Measurements from ENCODE around the gene EID3.
"Not testable (repeated sequence)": the region's sequence is repeated elsewhere in the genome, so short reads cannot be mapped to it uniquely, and the experiment has no call there.

The EID3 gene

DNA sequence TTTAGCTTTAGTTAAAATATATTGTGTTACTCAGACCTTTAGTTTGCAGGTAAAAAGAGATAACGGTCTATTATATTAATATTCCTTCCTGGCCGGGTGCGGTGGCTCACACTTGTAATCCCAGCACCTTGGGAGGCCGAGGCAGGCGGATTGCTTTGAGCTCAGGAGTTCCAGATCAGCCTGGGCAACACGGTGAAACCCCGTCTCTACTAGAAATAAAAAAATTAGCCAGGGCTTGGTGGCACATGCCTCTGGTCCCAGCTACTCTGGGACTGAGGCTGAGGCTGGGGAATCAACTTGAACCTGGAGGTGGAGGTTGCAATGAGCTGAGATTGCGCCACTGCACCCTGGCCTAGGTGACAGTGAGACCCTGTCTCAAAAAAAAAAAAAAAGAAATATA lies 13.2 kb upstream of the EID3 start:
- DNase-seq (ENCODE audit: low spot score), result no peak

DNA sequence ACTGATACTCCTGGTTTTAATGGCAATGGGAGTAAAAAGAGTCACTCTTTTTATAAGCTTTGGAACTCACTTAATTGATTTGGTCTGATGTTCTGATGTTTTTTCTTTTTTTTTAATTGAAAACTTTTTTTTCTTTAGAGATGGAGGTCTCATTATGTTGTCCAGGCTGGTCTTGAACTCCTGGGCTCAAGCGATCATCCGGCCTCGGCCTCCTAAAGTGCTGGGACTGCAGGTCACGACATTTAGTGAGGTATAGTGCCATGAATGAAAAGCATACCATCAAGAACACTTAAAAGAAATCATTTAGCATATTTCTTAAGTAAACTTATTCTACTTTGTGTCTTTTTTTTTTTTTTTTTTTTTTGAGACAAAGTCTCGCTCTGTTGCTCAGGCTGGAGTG lies 12.7 kb upstream of the EID3 start:
- no peak for DNase-seq (ENCODE audit: low spot score)

DNA sequence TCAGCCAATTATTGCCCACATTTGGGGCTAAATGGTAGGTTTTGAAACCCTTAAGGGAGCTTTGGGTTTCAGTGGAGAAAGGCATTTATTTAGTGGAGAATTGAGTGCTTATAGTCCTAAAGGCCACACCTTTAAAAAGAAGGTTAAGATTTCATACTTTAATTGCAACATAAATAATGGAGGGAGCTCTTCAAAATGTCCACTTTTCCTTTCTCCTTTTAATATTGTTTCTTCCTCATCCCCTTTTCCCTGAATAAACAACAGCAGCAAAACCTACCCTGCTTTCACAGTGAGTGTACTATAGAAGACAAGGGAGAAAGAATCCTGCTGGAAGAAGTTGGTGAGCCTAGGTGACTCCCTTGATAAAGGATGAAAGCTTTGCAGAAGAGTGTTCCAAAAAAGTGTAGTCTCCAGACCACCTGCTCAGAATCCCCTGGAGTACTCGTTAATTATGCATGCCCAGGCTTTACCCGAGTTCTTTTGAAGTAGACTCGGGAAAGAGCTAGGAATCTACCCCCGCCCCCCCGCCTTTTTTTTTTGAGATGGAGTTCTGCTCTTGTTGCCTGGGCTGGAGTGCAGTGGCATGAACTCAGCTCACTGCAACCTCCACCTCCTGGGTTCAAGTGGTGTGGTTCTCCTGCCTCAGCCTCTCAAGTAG lies 11.5 kb upstream of the EID3 start:
- DNase-seq (ENCODE audit: low spot score), result no peak

DNA sequence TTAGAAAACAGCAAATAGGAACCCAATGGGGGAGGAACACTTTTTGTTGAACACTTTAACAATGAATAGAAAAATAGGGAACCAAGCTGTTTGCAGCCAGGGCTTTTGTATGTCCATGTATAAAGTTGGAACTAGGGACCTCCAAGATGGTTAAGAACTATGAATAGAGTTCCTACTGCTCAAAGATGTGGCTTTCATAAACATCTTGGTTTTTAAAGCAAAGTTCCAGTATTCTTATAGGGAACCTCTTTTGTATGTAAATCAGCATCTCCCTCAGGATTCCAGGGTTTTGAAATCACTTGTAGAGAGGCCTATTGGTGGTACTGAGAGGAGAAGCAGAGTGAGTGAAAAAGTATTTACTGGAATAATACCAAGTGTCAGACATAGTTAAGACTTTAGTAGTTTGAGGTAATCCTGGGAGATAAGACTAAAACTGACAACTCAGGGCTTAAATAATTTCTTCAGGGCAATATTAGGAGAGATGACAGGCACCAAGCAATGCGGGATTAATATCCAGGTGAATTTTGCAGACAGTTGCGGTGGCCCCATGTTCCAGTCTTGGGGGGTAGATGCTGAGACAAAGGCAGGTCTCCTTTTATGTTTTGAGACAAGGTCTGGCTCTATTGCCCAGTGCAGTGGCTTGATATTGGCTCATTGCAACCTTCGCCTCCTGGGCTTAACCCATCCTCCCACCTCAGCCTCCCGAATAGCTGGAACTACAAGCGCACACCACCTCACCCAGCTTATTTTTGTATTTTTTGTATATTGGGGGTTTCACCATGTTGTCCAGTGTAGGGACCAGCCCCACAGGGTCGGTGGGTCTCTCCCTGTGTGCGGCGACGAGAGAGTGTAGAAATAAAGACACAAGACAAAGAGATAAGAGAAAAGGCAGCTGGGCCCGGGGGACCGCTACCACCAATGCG lies 10.4 kb upstream of the EID3 start:
- no peak for DNase-seq (ENCODE audit: low spot score)

DNA sequence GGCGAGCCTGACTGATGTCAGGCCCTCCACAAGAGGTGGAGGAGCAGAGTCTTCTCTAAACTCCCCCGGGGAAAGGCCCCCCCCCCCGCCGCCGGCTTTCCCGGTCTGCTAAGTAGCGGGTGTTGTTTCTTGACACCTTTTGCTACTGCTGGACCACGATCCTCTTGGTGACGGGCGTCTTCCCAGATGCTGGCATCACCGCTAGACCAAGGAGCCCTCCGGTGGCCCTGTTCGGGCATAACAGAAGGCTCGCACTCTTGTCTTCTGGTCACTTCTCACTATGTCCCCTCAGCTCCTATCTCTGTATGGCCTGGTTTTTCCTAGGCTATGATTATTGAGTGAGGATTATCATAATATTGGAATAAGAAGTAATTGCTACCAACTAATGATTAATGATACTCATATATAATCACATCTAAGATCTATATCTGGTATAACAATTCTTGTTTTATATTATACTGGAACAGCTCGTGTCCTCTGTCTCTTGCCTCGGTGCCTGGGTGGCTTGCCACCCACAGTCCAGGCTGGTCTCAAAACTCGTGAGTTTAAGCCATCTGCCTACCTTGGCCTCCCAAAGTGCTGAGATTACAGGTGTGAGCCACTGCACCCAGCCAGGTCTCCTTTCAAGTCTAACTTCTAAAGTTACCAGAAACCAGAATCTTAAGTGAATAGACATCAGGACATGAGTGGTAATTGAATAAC lies 9.2 kb upstream of the EID3 start:
- DNase-seq (ENCODE audit: low spot score), result not testable (repeated sequence)

DNA sequence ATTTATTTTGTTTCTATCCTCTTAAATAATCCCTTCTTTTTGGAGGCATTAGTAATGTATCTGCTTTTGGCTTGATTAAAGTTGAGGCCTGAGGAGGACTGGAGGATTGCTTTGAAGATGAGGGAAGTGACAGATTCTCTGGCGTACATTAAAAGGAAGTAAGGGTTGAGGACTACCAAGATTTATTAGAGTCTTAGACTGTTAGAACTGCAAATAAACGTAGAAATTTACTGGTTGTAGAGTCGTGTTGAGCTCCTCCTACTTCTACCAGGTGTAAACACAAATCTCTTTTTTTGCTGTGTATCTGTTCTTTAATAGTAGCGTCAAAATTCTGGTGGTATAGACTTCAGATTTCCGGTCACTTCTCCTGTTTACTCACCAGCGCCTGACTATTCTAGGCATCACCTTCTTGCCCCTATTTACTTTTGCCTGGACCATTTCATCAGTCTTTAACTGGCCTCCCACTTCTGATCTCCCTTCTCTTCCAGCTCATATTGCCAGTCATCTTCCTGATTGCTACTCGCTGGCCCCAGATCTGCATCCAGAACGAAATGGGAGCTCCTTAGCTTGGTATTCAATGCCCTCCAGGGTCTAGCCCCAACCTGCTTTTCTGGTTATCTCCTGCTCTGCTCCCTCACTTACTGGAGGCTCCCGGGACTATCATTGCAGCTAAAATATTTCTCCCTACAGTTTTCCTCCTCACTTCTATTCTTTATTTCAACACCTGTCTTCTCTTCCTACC lies 8.4 kb upstream of the EID3 start:
- DNase-seq (ENCODE audit: low spot score), result no peak

DNA sequence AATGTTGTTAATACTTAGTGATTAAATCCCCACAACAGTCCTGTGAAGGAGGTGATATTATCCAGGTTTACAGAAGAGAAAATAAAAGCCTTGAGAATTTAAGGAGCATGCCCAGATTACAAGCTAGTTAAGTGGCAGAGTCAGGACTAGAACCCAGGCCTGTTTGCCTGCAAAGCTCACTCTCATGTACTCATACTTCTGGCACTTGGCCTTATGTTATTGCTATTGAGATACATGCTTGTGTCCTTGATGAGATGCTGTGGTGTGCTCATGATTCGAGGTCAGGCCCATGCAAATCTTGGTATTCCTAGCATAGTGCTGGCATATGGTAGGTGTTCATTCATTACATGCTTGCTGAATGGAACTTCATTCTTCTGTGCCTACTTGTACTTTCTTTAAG lies 7.6 kb upstream of the EID3 start:
- no peak for DNase-seq (ENCODE audit: low spot score)

DNA sequence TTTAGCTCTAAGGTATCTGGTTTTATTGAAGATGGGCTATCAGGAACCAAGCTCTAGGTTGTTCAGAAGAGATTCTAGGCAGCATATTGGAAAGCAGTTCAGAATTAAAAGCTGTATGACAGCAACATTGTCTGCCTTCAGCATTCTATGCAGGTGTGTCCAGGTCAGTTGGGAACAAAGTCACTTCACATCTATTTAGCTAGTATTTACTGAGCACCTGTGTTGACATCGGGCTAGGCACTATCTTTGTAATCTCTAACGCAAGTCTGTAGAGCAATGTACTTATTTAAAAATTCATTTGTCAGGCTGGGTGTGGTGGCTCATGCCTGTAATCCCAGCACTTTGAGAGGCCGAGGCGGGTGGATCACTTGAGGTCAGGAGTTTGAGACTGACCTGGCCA lies 6.8 kb upstream of the EID3 start:
- no peak for DNase-seq (ENCODE audit: low spot score)

DNA sequence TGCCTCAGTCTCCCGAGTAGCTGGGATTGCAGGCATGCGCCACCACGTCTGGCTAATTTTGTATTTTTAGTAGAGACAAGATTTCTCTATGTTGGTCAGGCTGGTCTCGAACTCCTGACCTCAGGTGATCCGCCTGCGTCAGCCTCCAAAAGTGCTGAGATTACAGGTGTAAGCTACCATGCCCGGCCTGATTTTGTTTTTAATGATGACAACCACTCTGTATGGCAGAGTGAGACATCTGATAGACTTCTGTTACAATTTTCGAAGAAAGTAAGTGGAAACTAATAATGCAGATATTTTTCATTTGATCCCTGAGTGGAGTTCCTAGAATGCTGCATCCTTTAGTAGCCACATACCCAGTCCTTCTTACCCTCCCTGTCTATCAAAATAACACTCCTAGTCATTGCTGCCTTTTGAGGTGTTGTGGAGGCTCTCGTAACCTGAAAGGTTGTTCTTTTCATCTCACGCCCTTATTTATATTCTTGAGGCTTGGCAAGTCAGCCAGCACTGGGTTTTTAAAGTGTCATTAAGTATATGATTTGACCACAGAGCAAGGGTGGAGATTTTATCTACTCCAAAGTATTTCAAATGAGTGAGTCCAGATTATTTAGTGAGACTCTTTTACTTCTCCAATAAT lies 5.9 kb upstream of the EID3 start:
- no peak for DNase-seq (ENCODE audit: low spot score)

DNA sequence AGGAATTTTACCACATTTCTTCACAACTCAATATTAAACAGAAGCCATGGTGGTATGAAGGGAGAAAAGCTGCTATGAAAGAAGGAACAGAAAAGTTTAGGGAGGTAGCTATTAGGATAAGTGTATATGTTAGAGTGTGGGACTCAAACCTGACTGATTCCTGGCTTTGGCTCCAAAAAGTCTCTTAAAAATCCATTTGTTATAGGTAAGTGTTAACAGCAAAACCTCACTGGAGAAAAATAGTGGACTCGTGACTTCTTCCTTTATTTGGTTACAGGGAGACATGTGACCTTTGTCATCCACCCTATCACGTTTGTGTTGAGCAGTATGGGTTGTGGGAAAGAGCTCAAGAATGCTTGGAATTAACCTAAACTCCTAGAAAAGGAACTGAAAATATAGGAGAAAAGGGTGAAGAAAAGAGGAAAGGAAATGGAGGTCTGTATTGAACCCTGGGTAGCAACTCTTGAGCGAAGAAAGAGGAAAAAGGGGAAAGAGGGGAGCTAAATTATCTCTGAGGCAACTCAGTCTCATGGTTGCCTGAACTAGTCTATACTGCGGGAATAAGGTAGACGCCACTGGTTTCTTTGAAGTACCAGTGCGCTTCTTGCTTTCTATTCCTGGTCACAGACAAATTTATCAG lies 3.6 kb upstream of the EID3 start:
- no peak for DNase-seq (ENCODE audit: low spot score)

DNA sequence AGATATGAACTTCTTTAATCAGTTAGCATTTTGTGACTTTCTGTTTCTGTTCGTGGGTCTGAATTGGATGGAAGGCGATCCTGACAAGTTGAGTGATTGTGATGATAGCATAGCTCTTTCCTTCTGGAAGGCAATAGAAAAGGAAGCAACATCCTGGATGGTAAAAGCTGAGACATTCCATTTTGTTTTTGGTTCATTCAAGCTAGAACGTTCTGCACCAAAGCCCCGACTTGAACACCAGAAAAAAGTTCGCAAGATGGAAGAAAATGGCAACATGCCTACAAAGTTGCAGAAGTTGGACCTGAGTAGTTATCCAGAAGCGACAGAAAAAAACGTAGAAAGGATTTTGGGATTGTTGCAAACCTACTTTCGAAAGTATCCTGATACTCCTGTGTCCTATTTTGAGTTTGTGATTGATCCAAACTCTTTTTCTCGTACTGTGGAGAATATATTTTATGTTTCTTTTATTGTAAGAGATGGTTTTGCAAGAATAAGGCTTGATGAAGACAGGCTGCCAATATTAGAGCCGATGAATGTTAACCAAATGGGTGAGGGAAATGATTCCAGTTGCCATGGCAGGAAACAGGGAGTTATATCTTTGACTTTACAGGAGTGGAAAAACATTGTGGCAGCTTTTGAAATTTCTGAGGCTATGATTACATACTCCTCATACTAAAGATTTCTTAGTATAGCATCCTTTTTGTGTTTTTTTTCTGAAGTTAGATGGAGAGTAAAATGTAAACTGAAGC lies 896 bp downstream of the EID3 start:
- DNase-seq (ENCODE audit: low spot score), result no peak

DNA sequence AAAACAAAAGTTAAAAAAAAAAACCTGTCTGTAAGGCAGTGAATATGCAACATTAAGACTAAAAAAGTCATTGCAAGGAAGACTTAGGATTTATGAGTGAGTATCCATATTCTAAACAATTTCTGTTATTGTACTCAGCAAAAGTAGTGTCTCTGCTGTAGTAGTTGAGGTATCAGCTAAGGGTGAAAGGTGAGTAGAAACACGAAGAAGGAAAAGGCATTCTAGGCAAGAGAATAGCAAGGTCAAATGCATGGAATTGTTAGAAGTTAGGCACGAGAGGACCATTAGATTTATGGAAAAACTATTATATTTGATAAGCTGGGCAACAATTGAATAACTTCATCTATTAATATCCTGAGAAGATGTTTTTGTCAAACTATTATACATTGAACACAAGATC lies 1.8 kb downstream of the EID3 start:
- DNase-seq (ENCODE audit: low spot score), result no peak

DNA sequence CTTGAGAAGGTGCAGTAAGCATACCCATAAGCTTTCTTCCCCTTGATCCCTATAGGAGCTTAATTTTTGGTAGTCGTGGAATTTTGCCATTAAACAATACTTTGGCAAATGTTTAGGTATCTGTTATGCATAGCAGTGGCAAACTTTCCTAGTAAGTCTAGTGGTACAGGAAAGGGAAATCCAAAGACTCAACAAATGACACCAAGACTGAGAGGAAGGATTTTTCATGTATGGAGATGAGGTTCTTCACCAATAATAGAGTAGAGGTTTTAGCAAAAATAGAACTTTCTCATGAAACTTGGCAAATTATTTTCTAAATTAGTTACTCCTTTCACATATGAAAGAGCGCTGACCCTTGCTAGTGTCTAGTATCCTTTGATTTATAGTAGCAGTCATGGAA lies 2.8 kb downstream of the EID3 start:
- DNase-seq (ENCODE audit: low spot score), result no peak

DNA sequence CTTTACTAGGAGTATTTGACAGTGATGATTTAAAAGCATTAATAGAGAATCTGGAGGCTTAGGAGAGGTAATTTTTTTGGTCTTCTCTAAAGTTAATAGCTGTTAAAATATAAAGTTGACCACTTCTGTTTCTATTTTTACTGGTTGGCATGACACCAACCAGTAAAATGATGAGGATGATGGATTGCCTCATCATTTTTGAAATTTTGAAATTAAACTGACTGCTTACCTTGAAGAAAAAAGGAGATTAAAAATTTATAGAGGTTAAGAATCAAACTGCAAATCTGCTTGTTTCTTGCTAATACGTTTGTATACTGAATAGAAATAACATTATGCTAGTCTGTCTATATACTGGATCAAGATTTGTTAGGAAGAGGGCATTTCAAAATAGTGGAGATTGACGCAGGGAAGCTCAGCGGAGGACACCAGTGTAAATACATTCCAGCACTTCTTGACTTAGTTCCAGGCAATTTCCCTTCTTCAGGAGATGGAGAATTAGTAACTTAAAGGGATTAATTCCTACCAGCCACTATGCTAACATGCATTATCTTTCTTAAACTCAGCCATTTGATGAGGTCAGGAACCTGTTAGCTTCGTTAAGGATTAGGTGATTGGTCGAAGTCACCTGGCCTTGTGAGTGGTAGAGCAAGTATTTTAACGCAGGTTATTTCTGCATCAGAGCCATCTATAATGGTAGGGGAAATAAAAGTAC lies 3.6 kb downstream of the EID3 start:
- DNase-seq (ENCODE audit: low spot score), result no peak

DNA sequence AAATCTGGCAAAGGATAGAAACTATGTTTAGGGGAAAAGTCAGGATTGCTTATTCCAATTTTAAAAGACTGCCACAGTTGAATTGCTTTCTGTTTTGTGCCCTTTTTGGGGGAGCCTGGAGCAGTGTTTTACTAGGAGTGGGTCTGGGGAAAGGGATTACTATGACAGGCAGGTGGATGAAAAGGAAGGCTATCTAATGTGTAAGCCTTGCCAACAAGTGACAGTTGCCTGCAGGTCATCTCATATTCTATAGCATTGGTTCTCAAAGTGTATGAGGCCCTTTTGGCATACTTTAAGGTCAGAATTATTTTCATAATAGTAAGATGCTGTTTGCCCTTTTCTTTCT lies 4.1 kb downstream of the EID3 start:
- no peak for DNase-seq (ENCODE audit: low spot score)

DNA sequence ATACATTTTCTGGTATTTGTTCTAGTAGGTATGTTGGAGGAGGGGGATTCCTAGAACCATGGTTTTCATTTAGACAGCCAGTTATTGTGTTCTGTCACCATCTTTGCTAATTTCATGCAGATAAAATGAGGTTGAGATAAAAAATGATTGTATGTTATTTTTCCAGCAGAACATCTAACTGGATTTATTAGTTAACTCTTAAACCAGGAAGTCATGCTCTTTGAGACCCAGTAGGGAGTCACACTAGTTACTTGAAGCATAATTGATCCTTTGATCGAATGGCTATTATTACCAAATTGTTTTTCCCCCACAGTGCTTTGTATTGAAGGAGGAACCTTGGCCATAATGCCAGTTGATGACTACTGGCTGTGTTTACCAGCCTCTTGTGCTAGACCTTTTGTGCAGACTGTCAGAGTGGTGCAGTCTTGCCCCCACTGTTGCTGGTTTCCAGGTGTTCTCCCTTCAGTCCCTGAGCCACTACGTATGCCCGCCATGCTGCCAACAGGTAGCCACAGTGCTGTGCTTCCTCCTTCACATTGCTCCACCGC lies 6.0 kb downstream of the EID3 start:
- no peak for DNase-seq (ENCODE audit: low spot score)

DNA sequence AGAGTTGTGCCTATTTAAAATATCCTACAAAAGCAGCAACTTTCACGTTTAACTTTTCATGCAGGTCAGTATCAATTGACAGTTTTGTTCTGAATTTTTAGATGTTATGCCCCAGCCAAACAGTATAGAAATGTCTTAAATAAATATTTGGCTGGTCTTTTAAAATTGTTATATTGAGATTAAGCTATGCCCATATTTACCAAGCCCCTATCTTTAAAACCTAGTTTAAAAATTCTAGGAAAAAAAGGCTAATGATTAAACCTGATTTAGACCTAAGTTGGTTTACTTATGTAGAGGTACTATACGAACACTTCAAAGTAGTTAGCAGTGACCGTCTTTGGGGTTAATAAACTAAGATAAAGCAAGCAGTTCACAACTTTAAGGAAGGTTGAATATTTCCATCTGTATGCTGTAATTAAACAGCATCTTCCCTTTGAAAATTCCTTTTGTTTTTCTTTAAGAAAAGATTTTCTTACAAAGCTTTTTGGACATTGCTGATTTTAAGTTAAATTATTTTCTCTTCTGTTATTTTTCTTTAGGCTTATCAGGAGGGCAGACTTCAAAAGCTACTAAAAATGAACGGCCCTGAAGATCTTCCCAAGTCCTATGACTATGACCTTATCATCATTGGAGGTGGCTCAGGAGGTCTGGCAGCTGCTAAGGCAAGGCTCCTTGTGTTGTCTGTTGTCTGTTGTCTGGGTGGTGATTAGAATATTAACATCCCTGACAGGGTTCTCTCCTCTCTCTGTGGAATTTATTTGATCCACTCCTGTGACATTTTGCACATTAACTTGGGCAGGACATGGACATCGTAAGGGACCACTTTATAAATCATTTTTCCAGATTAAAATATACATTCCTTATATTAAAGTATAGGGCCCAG lies 7.5 kb downstream of the EID3 start:
- no peak for DNase-seq (ENCODE audit: low spot score)

DNA sequence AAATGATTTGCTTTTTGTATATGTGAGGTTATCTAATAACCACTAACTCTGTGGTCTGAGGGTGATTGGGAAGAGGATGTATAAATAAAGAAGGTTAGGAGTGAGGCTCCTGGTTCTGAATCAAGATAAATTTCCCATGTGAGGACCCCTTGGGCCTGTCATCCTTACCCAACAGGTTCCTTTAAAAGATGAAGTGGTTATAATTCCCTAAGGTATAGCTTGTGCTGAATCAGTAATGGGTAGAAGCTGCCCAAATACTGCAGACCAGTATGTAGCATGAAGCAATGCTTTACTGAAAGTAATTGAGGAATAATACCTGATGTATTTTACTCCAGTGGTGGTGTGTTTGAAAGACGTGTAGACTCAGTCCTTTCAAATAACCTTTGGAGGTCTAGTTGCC lies 8.7 kb downstream of the EID3 start:
- DNase-seq (ENCODE audit: low spot score), result no peak

DNA sequence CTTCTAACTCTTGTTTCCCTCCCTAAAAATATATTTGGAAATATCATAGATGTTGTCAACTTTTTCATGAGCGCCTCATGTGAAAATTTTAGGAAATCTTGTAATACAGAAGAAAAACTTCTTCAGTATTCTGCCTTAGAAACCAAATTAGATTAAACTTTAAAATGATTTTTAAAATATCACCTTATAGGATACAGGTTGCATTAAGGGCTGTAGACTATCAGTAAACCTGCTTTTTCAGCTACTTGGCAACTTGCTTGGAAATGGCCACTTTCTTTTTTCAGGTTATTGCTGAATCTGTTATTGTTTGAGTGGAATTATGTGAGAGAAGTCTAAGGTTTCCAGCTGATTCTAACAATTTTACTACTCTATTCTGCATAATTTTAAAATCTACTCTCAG lies 9.1 kb downstream of the EID3 start:
- DNase-seq (ENCODE audit: low spot score), result no peak
